K562 (cell line): ENCODE results near the gene LILRB3. TPM values are rescaled to one million over a fixed set of nuclear protein-coding genes. Genes with fewer than 3 reads are reported as not detected.

Source experiments
- BCL6 ChIP-seq: fragments of 250-450 bp; sonication (Bioruptor Pico); IDR thresholded peaks from 2 replicates; pipeline ENCODE4 v1.4.0; 2020
- BHLHE40 ChIP-seq: IDR thresholded peaks from 2 replicates; pipeline ENCODE4 v1.6.1; 2011; ENCODE audit warnings: low read length, improper control_type of control experiment
- HCFC1 ChIP-seq: IDR thresholded peaks from 2 replicates; pipeline ENCODE4 v1.6.1; 2012; ENCODE audit warnings: low read depth, low read length, improper control_type of control experiment
- KHSRP ChIP-seq: fragments of 450-650 bp; IDR thresholded peaks from 2 replicates; pipeline ENCODE4 v1.6.1; 2017
- NR2C1 ChIP-seq, 2 experiments: fragments of 450-650 bp; IDR thresholded peaks; 2 replicates each; pipeline ENCODE4 v1.6.1; 2017; ENCODE audit warnings: mild to moderate bottlenecking in 2 of 2, antibody characterized with exemption in 1 of 2, inconsistent platforms in 1 of 2, missing compliant biosample characterization in 1 of 2, missing genetic modification characterization in 1 of 2
- POLR2G ChIP-seq: fragments of 200-400 bp; formaldehyde crosslinking; IDR thresholded peaks from 2 replicates; pipeline ENCODE4 v1.6.1; 2017; ENCODE audit warnings: low read depth, mild to moderate bottlenecking, antibody characterized with exemption, low read length, moderate library complexity
- SUPT5H ChIP-seq: fragments of 450-650 bp; IDR thresholded peaks from 2 replicates; pipeline ENCODE4 v1.6.1; 2016
- ZNF263 ChIP-seq: sonication (generic); formaldehyde crosslinking; IDR thresholded peaks from 2 replicates; pipeline ENCODE4 v1.8.0; 2022; ENCODE audit warnings: mild to moderate bottlenecking, missing genetic modification reagents, borderline replicate concordance
- polyA plus RNA-seq, 8 experiments: library from polyadenylated mRNA; depleted of rRNA in 4 of 8; stranded (reverse) in 5 of 8; unstranded in 3 of 8; fragments of >200 nt; fragmentation: Nextera tagmentation in 2 of 8; fragmentation: Illumina TruSeq in 1 of 8; extraction: Ambion mirVana in 2 of 8; extraction: Trizol in 1 of 8; gene quantifications; 2 replicates each; pipeline versions ENCODE4 v1.2.1 to v1.2.3, GENCODE V29; 2011 to 2014; ENCODE audit warnings: inconsistent platforms in 1 of 8, missing spikeins in 1 of 8
- total RNA-seq, 7 experiments: library from RNA; depleted of rRNA in 6 of 7; stranded (reverse); fragments of >200 nt in 6 of 7; fragmentation: Illumina TruSeq in 2 of 7; extraction: Trizol in 2 of 7; gene quantifications; 2 replicates each; pipeline versions ENCODE4 v1.2.1 to v1.2.3, GENCODE V29; 2011 to 2021; ENCODE audit warnings: low replicate concordance in 1 of 7
- TF ChIP-seq, protein P1 (sequence below), 2 experiments: fragments of 450-650 bp in 1 of 2; sonication (generic) in 1 of 2; formaldehyde crosslinking in 1 of 2; IDR thresholded peaks; 2 replicates each; pipeline versions ENCODE4 v1.7.1 to v1.9.0; 2016 to 2022; ENCODE audit warnings: inconsistent platforms in 1 of 2, mild to moderate bottlenecking in 1 of 2, missing genetic modification reagents in 1 of 2
- TF ChIP-seq, protein P2 (sequence below): fragments of 250-450 bp; sonication (Bioruptor Pico); IDR thresholded peaks from 2 replicates; pipeline ENCODE4 v1.5.0; 2020; ENCODE audit warnings: mild to moderate bottlenecking, borderline replicate concordance
- TF ChIP-seq, protein P3 (sequence below), 3 experiments: IDR thresholded peaks in 2 of 3; conservative IDR thresholded peaks in 1 of 3; 2 replicates each; pipeline ENCODE4 v1.5.1; 2011 to 2012; ENCODE audit warnings: low read length in 3 of 3, mild to moderate bottlenecking in 3 of 3, control low read depth in 2 of 3, improper control_type of control experiment in 1 of 3, inconsistent platforms in 1 of 3, low read depth in 1 of 3, mixed read lengths in 1 of 3, moderate library complexity in 1 of 3; ENCODE audit not compliant: insufficient read depth in 2 of 3
- TF ChIP-seq, protein P4 (sequence below): IDR thresholded peaks from 2 replicates; pipeline ENCODE4 v1.6.1; 2011; ENCODE audit not compliant: insufficient read length; ENCODE audit errors: extremely low read depth

The LILRB3 gene
- total and polyA plus RNA-seq, 9 of the 15 experiments (the other 6 are each of a cell fraction or from before 2014, with no cell fraction given) = 0.01 to 0.09 TPM; not detected in 7

DNA sequence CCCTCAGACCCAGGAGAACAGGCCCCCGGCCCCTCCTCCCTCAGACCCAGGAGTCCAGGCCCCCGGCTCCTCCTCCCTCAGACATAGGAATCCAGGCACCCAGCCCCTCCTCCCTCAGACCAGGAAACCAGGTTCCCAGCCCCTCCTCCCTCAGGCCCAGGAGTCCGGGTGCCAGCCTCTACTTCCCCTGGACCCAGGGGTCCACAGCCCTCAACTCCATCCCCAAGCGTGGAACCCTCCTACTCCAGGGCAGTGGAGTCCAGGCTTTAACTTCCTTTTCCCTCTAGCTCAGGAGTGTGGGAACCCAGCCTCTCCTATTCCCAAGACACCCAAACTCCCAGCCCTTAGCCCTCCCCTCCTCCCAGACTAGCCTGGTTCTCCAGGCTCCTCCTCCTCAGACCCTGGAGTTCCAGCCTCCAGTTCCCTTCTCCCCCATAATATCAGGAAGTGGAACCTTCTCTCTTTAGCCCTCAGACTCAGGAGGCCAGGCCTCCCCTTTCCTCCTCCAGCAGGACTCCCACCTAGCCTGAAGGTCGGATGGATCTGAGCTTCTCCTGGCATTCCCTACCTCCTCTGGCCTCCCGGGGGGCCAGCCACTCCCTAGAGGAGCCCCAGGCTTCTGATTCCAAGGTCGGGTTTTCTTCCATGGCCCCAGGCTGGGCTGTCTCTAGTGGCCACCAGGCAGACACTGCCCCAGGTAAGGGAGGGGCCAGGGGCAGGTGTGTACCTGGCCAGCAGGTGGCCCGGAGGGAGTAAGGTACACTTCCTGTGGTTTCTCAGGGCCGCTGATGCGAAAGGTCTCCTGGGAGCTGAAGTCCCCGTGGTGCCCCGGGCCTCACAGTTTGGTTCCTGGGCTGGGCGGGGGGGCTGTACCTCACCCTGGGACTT is 50.1 kb downstream of the LILRB3 start, which contains the start of gene TMC4 (continued):
- TF ChIP-seq, protein P1, sequence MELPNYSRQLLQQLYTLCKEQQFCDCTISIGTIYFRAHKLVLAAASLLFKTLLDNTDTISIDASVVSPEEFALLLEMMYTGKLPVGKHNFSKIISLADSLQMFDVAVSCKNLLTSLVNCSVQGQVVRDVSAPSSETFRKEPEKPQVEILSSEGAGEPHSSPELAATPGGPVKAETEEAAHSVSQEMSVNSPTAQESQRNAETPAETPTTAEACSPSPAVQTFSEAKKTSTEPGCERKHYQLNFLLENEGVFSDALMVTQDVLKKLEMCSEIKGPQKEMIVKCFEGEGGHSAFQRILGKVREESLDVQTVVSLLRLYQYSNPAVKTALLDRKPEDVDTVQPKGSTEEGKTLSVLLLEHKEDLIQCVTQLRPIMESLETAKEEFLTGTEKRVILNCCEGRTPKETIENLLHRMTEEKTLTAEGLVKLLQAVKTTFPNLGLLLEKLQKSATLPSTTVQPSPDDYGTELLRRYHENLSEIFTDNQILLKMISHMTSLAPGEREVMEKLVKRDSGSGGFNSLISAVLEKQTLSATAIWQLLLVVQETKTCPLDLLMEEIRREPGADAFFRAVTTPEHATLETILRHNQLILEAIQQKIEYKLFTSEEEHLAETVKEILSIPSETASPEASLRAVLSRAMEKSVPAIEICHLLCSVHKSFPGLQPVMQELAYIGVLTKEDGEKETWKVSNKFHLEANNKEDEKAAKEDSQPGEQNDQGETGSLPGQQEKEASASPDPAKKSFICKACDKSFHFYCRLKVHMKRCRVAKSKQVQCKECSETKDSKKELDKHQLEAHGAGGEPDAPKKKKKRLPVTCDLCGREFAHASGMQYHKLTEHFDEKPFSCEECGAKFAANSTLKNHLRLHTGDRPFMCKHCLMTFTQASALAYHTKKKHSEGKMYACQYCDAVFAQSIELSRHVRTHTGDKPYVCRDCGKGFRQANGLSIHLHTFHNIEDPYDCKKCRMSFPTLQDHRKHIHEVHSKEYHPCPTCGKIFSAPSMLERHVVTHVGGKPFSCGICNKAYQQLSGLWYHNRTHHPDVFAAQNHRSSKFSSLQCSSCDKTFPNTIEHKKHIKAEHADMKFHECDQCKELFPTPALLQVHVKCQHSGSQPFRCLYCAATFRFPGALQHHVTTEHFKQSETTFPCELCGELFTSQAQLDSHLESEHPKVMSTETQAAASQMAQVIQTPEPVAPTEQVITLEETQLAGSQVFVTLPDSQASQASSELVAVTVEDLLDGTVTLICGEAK (IDR thresholded peaks at IDR 0.05) = 0 out of 2 replicates have a peak, but pooled peaks have one; percentile 59
- TF ChIP-seq, protein P1 (CRISPR knock-in tag; IDR thresholded peaks at IDR 0.05) = no peak
- TF ChIP-seq BHLHE40 (no peak), POLR2G (peak; percentile 50), BCL6 (CRISPR knock-in tag) (no peak), NR2C1 (IDR thresholded peaks at IDR 0.05) (no peak), NR2C1 (tag; IDR thresholded peaks at IDR 0.05) (0 out of 2 replicates have a peak, but pooled peaks have one; percentile 13), HCFC1 (peak; percentile 15; the same call in 1 of the 2 replicates), SUPT5H (peak; percentile 59; the same call in 1 of the 2 replicates), KHSRP (no peak), ZNF263 (CRISPR knock-in tag) (no peak)
- TF ChIP-seq, protein P2, sequence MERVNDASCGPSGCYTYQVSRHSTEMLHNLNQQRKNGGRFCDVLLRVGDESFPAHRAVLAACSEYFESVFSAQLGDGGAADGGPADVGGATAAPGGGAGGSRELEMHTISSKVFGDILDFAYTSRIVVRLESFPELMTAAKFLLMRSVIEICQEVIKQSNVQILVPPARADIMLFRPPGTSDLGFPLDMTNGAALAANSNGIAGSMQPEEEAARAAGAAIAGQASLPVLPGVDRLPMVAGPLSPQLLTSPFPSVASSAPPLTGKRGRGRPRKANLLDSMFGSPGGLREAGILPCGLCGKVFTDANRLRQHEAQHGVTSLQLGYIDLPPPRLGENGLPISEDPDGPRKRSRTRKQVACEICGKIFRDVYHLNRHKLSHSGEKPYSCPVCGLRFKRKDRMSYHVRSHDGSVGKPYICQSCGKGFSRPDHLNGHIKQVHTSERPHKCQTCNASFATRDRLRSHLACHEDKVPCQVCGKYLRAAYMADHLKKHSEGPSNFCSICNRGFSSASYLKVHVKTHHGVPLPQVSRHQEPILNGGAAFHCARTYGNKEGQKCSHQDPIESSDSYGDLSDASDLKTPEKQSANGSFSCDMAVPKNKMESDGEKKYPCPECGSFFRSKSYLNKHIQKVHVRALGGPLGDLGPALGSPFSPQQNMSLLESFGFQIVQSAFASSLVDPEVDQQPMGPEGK (CRISPR knock-in tag) = no peak
- TF ChIP-seq, protein P3, sequence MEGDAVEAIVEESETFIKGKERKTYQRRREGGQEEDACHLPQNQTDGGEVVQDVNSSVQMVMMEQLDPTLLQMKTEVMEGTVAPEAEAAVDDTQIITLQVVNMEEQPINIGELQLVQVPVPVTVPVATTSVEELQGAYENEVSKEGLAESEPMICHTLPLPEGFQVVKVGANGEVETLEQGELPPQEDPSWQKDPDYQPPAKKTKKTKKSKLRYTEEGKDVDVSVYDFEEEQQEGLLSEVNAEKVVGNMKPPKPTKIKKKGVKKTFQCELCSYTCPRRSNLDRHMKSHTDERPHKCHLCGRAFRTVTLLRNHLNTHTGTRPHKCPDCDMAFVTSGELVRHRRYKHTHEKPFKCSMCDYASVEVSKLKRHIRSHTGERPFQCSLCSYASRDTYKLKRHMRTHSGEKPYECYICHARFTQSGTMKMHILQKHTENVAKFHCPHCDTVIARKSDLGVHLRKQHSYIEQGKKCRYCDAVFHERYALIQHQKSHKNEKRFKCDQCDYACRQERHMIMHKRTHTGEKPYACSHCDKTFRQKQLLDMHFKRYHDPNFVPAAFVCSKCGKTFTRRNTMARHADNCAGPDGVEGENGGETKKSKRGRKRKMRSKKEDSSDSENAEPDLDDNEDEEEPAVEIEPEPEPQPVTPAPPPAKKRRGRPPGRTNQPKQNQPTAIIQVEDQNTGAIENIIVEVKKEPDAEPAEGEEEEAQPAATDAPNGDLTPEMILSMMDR (IDR thresholded peaks at IDR 0.05 in 2 of 3, conservative IDR thresholded peaks at IDR 0.05 in 1 of 3; ENCODE audit: insufficient read depth in 2 of 3, low read depth in 1 of 3, low read length in 3 of 3) = peak in 2 of 3 experiments; percentile 22 to 58; a peak in 3 of 6 replicates
- TF ChIP-seq, protein P4, sequence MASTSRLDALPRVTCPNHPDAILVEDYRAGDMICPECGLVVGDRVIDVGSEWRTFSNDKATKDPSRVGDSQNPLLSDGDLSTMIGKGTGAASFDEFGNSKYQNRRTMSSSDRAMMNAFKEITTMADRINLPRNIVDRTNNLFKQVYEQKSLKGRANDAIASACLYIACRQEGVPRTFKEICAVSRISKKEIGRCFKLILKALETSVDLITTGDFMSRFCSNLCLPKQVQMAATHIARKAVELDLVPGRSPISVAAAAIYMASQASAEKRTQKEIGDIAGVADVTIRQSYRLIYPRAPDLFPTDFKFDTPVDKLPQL = no peak
